Measurements from ENCODE around the gene PLIN4. TPM values are rescaled to one million over a fixed set of nuclear protein-coding genes. Genes with fewer than 3 reads are reported as not detected.

Gene PLIN4
- total RNA-seq, 1 experiment from 2014 or later, result 2.3 TPM

DNA sequence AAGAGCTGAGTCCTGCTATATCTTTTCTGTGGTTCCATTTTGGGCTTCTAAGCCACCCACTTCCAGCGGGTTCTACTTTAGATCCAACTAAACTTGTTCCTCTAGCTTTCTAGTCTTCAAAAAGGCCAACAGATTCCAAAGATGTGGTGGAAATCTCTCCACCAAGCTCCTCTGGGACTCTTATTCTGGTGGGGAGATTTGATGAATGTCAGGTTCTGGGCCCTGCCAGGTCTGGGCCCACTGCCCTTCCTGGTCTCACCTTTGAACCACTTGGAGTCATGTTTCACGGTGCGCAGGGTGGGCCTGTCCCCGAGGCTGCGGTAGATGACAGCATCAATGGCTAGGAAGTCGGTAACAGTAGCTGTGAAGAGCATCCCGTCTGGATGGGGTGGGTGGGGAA lies 36.4 kb upstream of the PLIN4 start:
- Histone ChIP-seq H4K20me1 (ENCODE audit: insufficient read depth) (no peaks in the 10 kb centered on the region), H3K9me3 (ENCODE audit: control insufficient read depth in 1 of 2, insufficient read depth in 1 of 2, low read depth in 1 of 2, low read length in 2 of 2) (no peaks in the 10 kb centered on the region), H3K79me2 (ENCODE audit: insufficient read depth, low read length) (peaks cover 3% of the 10 kb centered on the region; the same call in 1 of the 2 replicates), H2AFZ (ENCODE audit: low read depth, low read length, poor library complexity, severe bottlenecking) (no peak overlapping the region), H3K4me3 (replicated peaks in 1 of 2; ENCODE audit: low read depth in 1 of 2, low read length in 2 of 2) (no peak overlapping the region), H3K9me2 (ENCODE audit: insufficient read depth) (no peaks in the 10 kb centered on the region), H3K27ac (ENCODE audit: low read depth, low read length) (no peak overlapping the region), H3K4me2 (ENCODE audit: low read length) (no peak overlapping the region), H3K9ac (ENCODE audit: low read length) (no peak overlapping the region), H3K36me3 (ENCODE audit: control insufficient read depth in 1 of 2, insufficient read depth in 2 of 2, low read length in 2 of 2) (peaks cover 19 to 44% of the 10 kb centered on the region in 2 experiments), H3K27me3 (ENCODE audit: insufficient read depth, low read length) (no peaks in the 10 kb centered on the region), H3K4me1 (ENCODE audit: control insufficient read depth in 1 of 2, insufficient read depth in 2 of 2, low read length in 2 of 2) (peaks cover 8 to 26% of the 10 kb centered on the region in 2 experiments)
- ChIA-PET POLR2A (no interaction called here), RAD21 (ENCODE audit: low non-redundant PET in 1 of 2, low total read pairs in 2 of 2, uncharacterized antibody in 2 of 2, unreplicated experiment in 2 of 2) (no interaction called here), CTCF (no interaction called here)
- DNase-seq (ENCODE audit: low read depth, low spot score), result no peak
- intact Hi-C loops (cut with micrococcal nuclease), result no loop called here
- TF ChIP-seq EZH2 (IDR thresholded peaks at IDR 0.05), result no peak
- TF ChIP-seq POLR2AphosphoS5 (IDR thresholded peaks at IDR 0.05; ENCODE audit: low read depth, low read length), result no peak
- no peak for TF ChIP-seq SIN3A (IDR thresholded peaks at IDR 0.05; ENCODE audit: low read depth)
- no peak for TF ChIP-seq ZNF274 (IDR thresholded peaks at IDR 0.05; ENCODE audit: low read depth, low read length)
- no peak for TF ChIP-seq SRF (IDR thresholded peaks at IDR 0.05; ENCODE audit: low read depth)
- no peak for TF ChIP-seq CBX3 (IDR thresholded peaks at IDR 0.05; ENCODE audit: low read depth)
- TF ChIP-seq CEBPB (IDR thresholded peaks at IDR 0.05; ENCODE audit: low read depth), result no peak
- TF ChIP-seq JUND (IDR thresholded peaks at IDR 0.05), result no peak
- TF ChIP-seq SP1 (IDR thresholded peaks at IDR 0.05; ENCODE audit: low read depth), result no peak
- TF ChIP-seq ZFX (IDR thresholded peaks at IDR 0.05), result no peak
- TF ChIP-seq, protein P1, sequence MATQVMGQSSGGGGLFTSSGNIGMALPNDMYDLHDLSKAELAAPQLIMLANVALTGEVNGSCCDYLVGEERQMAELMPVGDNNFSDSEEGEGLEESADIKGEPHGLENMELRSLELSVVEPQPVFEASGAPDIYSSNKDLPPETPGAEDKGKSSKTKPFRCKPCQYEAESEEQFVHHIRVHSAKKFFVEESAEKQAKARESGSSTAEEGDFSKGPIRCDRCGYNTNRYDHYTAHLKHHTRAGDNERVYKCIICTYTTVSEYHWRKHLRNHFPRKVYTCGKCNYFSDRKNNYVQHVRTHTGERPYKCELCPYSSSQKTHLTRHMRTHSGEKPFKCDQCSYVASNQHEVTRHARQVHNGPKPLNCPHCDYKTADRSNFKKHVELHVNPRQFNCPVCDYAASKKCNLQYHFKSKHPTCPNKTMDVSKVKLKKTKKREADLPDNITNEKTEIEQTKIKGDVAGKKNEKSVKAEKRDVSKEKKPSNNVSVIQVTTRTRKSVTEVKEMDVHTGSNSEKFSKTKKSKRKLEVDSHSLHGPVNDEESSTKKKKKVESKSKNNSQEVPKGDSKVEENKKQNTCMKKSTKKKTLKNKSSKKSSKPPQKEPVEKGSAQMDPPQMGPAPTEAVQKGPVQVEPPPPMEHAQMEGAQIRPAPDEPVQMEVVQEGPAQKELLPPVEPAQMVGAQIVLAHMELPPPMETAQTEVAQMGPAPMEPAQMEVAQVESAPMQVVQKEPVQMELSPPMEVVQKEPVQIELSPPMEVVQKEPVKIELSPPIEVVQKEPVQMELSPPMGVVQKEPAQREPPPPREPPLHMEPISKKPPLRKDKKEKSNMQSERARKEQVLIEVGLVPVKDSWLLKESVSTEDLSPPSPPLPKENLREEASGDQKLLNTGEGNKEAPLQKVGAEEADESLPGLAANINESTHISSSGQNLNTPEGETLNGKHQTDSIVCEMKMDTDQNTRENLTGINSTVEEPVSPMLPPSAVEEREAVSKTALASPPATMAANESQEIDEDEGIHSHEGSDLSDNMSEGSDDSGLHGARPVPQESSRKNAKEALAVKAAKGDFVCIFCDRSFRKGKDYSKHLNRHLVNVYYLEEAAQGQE (IDR thresholded peaks at IDR 0.05; ENCODE audit: low read depth), result no peak
- TF ChIP-seq FOSL1 (IDR thresholded peaks at IDR 0.05; ENCODE audit: low read depth), result no peak
- TF ChIP-seq POLR2A (IDR thresholded peaks at IDR 0.05; ENCODE audit: borderline replicate concordance, extremely low read depth, insufficient read depth, insufficient read length), result no peak
- TF ChIP-seq, protein P2, sequence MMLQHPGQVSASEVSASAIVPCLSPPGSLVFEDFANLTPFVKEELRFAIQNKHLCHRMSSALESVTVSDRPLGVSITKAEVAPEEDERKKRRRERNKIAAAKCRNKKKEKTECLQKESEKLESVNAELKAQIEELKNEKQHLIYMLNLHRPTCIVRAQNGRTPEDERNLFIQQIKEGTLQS (IDR thresholded peaks at IDR 0.05), result no peak
- TF ChIP-seq, protein P3, sequence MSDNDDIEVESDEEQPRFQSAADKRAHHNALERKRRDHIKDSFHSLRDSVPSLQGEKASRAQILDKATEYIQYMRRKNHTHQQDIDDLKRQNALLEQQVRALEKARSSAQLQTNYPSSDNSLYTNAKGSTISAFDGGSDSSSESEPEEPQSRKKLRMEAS (IDR thresholded peaks at IDR 0.05), result no peak
- ATAC-seq, result no peak
- BruUV-seq (replicated peaks), result no TSS peak
